Inflammatory macrophage treated with lipopolysaccharide for 4 hours (primary cell): ENCODE measurements around the gene MCF2L2.
"Not testable (repeated sequence)": the region's sequence is repeated elsewhere in the genome, so short reads cannot be mapped to it uniquely, and the experiment has no call there.

Experiments used
- DNase-seq: peaks from one replicate; pipeline ENCODE4 v3.0.0-alpha.2; 2020

Gene MCF2L2

DNA sequence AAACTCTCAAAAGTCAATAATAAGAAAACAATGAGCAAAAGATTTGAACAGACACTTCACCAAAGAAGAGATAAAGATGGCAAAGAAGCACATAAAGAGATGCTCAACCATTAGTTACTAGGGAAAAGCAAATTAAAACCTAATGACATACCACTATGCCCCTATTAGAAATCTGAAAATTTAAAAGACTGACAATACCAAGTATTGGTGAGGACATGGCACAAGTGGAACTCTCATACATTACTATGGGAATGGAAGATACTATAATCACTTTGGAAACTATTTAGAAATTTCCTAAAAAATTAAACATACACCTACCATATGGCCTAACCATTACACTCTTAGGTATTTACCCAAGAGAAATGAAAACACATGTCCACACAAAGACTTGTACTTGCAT lies 230.7 kb downstream of the MCF2L2 start:
- no peak for DNase-seq

DNA sequence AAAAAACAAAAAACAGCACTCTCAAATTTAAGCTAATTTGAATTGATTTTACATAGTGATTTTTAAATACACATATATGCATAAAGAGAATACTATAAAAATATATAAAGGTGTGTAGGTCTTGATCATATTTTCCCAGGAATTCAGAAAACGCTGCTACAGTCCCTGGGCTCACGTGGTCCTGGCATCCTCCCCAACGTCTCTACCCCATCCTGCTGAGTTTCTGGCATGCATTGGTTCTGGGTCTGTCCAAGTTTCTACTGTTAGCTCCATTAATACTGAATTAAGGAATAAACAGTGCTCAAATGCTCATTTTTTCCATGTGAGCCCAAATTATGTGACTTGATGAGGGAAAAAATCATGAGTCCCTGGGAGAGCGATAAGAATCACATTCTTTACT lies 233.2 kb downstream of the MCF2L2 start:
- DNase-seq, result no peak

DNA sequence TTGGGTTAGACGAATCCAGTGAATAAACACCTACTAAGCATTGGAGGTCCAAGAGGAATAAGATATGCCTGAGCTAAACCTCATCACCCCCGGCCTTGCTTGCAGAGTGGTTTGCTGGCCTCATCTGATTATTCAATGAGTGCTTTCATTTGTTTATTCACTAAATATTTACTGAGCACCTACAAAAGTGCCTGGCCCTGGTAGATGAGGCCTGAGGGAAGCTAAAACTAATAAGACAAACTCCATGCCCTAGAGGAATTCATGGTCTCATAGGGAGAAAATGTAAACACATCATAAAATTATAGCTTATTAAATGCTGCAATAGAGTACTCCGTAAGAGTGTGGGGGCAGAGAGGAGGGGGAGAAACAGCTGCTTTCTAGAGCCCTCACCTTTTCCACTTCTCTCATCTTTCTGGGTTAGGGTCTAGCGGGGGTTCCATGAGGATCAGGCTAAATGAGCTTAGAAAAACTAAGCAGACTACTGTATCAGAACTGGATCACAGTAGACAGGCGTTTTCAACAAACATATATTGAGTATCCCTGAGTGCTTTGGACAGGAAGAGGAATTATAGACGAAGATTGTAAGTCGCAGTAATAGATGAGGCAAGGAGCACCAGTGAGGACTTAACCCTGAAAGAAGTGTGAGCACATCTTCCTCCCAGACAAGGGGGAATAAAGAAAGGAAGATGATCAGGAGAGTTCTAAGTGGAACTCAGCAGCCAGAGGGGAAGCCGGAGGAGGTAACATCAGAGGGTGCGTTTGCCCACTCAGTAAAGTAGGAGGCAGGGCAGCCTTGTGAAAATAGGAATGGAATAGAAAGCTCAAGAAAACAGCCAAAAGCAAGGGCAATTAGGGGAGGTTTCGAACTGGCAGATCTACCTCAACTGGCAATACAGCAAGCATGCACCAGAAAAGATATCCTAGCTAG lies 234.4 kb downstream of the MCF2L2 start:
- peak; percentile 40 for DNase-seq

DNA sequence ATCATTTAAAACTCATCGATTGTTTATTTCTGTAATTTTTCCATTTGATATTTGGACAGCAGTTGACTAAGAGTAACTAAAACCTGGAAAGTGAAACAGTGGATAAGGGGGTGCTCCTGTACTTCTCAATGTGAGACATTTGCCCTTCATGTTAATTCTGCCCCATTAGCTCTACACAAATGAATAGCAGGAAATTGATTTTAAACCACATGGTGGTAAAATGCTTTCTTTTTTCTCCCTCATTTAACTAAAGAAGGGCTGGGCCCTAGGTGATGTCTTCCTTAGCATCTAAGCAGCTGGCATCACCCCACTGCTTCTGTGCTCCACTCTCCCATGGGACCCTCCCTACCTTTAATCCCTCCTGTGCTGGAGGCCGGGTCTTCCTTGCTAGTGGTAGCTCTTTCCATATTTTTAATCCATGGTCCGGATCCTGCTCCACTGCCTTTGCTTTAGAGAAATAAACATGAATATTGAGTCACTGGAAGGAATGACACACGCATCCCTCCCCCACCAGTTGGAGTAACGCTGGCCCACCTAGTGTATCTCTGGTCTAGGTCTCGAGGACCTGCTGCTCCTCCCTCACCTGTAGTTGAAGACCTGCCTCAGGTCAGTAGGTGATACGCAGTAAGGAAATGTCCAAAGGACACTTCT lies 235.6 kb downstream of the MCF2L2 start:
- no peak for DNase-seq

DNA sequence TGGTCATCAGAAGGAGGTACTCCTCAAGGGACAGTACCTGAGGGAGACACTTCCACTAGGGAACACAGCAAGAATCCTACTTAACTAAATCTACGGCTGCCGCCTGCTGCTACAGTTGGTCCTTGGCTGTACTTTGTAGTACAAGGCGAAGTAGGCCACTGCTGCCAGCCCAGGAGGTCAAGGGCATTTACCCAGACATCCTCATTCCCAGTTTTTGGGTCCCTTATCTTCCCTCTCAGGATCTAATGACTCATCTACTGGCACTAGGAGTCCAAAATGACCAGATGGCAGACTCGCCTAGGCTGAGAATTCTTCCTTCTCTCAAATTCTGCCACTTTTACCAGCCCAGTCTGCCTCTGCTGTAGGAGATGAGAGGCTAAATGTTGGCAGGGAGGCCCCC lies 238.8 kb downstream of the MCF2L2 start:
- no peak for DNase-seq

DNA sequence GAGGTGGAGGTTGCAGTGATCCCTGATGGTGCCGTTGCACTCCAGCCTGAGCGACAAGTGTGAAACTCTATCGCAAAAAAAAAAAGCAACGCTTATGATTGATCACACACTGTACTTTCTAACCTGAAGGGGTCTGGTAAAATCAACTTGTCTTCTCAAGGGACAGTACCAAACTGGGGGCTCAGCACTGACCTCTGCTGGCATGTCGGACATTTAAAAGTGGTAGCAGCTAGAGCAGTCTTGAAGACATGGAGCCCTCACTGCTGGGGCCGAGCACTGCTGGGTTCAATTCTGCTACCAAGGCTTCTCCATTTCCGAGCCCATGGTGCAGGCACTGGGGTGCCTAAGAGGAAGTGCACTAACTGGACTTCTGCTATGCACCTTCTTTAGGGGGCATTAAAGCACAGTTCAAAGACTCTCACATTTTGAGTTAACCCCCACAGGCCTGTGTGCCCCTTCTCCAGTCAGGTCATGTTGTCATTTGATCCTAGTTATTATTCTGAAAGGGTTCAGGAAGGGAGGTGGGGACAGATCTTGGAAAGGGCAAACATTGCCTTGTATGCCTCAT lies 239.4 kb downstream of the MCF2L2 start:
- DNase-seq, result peak; percentile 55

DNA sequence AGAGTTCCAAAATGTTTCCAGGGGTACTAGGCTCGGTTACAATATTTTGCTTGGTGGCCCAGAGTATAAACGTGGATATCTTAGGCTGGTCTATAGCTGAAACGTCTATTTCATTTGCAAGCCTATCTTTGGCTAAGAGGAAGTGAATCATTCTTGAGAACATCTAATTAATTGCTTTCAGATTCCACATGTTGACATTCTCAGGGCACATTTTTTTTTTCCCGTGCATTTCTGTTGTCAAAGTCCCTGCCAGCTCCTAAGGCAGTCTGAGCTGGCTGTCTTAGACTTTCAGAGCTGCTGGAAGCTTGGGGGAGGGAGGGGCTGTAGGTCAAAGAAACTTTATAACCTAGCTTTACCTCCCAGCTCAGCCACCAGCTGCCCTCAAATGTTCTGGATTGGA lies 242.7 kb downstream of the MCF2L2 start:
- peak; percentile 89 for DNase-seq

DNA sequence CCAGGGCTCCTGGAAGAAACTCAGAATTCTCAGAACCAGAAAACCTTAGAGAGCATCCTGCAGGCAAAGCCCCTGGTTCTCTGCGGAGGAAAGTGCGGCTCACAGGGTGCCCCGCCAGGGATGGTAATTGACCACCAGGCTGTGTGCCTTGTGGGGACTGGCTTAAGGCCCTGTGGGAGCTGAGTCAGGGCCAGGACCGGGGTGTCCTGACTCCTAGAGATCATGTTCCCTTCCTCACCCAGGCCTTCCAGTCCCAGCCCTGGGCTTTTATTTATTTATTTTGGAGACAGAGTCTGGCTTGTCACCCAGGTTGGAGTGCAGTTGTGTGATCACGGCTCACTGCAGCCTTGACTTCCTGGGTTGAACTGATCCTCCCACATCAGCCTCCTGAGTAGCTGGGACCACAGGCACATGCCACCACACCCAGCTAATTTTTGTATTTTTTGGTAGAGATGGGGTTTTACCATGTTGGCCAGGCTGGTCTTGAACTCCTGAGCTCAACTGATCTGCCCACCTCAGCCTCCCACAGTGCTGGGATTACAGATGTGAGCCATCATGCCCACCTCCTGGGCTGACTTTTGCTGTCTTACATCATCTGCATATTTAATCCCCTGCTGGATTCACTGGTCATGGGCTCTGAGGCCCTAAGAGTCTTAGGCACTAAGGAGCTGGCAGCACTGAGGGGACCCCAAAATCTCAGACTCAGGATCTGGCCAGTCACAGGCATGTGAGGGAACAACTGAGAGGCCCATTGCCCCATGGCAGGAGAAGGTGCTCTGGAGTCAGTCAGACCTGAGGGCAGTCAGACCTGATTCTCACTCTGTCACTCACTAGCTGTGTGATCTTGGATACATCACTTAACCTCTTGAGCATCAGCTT lies 245.4 kb downstream of the MCF2L2 start:
- no peak for DNase-seq

DNA sequence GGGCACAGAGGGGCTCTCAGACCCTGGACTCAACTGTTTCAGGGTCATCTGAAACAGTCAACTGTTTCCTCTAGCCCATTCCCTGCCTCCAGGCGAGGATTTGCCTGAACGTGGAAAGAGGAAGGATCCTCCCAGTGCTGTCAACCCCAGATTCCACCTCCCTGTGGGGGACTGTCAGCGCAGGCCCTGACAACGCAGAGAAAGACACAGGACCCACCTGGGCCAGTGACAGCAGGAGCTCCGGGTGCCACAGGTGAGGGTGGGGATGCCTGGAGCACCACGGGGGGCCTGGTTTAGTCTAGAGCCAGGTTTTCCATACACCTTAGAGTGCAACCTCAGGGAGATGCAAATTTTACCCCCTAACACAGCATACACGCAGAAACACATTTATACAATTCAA lies 246.3 kb downstream of the MCF2L2 start:
- no peak for DNase-seq

DNA sequence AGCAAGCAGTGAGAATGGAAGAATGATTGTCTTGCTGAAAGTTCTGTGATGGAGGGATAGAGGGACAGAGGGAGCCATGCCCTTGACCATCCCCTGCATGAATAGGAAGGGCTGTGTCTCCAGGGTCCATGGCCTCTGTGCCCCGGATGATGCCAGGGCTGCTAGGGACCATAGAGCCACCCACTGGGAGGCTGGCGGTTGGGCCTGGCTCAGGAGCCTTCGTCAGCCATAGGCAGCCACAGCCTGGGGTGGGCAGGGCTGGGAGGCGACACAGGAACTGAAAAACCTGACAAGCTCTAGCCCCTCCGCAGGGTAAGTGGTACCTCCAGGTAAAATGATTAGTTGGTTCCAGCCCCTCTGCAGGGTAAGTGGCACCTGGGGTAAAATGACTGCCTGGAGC lies 246.8 kb downstream of the MCF2L2 start:
- DNase-seq, result no peak

DNA sequence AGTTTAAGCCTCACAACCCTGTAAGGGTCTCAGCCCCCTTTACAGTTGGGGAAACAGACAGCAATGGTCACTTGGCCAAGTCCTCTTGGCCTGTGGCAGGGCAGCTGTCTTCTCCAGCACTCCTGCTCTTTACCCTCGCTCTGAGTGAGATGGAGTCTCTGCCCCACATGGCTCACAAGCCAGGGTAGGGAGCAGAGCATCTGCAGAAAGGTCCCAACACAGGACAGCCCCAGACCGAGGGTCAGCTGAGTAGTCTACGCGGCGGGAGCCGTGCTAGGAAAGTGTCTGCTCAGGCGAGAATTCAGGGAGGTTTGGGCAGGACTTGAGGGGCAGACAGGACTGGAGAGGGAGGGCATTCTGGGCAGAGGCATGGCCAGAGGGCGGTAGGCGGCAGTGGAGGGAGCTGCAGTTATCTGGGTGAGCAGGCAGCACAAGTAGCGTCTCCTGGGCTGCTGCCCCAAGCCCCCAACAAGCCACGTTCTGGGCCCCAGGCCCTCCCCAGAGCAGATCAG lies 247.6 kb downstream of the MCF2L2 start:
- DNase-seq, result no peak

DNA sequence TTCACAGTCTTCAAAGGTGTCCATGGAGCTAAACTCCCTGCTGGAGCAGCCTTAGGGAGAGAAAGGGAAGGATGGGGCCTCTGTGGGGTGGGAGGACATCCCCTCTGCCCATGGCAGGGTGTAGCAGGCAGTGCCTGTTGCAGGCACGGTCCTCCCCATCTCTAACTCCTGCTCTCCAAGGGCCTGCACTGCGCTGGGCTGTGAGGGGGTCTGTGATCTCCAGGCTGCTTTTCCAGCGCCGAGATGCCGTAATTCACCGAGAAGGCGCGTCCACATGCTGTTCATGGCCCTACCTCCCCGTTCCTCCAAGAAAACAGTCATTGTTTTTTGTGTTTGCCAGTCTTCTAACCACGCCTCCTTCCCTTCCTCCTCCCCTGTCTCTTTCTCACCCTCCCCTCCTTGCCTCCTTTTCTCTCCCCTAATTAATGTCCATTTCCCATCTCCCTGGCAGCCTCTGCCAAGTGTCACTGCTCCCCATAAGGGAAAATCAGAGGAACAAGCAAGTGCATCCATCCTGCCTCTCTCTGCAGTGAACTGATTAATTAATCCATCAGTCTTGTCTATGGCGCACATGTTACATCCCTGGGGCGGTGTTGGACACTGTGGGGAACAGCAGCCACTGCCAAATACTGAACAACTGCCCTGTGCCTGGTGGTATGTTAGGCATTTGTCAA lies 248.2 kb downstream of the MCF2L2 start:
- DNase-seq, result no peak

DNA sequence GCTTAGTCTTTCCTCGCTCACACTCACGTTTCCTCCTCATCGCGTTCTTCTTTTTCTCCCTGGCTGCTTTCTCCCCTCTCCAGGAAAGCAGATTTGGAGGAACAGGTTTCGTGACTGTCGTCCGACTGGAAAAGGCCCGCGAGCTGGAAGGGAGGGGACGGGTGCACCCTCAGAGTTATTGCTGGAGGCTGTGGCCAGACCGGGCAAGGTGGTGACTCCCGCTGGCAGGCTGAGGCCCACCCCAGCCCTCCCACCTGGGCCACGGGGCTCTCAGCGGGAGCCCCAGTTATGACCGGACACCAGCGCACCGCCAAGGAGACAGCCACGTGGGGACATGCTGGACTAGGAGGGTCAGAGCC lies 248.9 kb downstream of the MCF2L2 start:
- not testable (repeated sequence) for DNase-seq

DNA sequence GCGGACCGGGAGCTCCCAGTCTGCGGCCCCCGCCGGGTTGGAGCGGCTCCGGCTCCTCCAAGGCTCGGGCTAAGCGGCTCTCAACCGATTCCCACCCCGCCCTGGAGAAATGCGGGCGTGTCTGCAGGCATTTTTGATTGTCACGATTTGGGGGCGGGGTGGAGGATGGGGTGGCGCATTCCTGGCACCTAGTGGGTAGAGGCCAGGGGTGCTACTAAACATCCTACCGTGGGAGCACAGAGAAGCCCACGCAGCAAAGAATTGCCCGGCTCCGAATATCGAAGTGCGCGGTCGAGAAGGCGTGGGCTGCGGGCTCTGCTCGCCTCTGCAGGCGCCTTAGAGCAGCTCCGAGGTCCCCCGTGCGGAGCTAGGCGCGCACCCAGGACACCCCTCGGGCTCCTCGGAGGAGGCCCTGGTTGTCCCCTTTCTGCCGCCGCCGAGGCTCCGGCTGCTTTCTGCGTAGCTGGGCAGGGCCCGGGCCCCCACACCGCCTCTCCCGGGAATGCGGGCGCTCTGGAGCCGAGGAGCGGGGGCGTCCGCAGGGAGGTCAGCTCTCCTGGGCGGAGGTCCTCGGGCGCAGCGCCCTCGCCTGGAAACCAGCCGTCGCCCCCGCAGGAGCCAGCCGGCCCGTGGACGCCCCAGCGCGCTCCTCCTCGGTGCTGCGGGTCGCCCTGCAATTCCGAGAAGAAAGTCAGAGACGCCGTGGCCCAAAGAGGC lies 249.4 kb downstream of the MCF2L2 start:
- DNase-seq, result peak; percentile 48

DNA sequence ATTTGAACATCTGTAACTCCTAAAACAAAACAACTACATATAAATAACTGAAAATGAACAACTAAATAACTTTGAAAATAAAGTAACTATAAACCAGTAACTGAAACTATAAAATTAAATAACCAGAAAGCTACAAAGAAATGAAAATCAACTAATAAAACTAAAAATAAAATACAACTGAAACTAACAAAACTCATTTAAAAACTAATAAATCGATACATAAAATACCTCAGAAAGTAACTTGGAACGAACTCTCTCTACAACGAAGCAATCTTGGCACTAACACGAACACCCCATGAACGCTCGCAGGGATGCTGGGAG lies 249.9 kb downstream of the MCF2L2 start:
- DNase-seq, result no peak

DNA sequence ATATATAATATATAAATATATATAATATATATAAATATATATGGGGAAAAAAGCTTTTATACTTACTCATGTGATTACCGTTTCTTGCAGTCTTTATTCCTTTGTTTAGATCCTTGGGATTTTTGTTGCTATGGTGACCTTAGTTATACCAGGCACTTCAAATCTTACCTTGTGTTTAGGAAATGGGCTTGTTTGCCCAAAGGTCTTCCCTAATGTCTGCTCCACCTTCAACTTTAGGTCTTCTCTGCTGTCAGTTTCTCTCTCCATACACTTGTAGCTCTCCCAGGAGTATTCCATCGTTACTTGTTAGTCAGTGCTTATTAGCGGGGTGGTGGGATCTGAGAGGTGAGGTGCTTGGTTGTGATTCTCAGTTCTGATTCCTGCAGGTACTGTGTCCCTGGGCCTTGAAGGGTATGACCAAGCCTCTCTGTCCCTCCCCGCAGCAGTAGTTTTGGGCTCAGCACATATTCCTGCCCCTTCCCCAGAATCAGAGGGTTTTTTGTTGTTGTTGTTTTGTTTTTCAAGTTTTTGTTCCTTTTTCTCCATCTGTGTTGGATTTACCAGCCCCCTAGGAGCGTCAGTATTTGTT lies 256.3 kb downstream of the MCF2L2 start:
- no peak for DNase-seq

DNA sequence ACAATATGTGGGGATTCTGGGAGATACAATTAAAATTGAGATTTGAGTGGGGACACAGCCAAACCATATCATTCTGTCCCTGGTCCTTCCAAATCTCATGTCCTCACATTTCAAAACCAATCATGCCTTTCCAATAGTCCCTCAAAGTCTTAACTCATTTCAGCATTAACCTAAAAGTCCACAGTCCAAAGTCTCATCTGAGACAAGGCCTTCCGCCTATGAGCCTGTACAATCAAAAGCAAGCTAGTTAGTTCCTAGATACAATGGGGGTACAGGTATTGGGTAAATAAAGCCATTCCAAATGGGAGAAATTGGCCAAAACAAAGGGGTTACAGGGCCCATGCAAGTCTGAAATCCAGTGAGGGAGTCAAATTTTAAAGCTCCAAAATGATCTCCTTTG lies 260.4 kb downstream of the MCF2L2 start:
- not testable (repeated sequence) for DNase-seq

DNA sequence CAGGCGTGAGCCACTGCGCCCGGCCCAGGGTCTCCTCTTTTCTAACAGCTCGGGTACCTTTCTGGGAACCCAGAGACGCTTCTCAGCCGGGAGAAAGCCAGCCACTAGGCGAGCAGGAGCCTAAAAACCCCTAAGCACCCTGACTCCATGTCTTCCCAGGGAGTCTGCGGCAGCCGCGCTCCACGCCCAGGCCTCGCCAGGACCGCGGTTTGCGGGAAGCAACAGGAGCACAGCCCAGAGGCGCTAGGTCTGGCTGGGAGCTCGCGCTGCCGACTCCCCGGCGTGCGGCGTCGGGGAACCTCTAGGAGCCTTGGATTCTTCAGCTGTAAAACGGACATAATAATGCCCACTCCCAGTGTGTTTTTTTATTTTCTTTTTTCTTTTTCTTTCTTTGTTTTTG lies 264.9 kb downstream of the MCF2L2 start:
- no peak for DNase-seq

DNA sequence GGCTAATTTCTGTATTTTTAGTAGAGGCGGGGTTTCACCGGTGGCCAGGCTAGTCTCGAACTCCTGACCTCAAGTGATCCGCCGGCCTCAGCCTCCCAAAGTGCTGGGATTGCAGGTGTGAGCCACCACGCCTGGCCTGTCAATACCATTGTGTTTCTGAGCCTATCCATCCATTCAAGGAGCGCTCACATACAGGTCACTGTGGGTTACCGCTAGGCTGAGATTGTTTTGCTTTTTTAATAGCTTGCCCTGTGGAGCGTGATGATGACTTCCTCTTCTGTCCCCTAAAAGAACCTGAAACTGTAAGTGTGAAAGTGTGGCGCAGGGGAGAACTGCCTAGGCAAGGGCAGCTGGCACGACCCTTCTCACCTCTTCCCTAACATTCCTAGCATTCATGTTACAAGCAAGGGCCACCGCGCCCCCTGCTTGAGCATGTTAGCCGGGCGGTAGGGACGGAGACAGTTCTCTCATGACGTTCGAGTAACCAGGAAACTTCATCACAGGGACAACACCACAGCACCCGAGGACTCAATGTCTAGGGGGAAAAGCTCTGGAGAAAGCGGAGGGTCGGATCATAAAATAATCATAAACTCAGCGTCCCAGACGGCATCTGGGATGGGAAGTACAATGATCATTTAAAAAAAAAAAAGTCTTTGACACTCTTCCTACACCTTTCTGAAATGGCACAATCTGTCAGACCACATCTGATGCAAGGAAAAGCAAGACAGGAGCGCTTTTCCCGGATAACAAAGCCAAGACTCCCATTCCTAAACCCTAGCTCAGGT lies 266.7 kb downstream of the MCF2L2 start:
- peak; percentile 64 for DNase-seq

DNA sequence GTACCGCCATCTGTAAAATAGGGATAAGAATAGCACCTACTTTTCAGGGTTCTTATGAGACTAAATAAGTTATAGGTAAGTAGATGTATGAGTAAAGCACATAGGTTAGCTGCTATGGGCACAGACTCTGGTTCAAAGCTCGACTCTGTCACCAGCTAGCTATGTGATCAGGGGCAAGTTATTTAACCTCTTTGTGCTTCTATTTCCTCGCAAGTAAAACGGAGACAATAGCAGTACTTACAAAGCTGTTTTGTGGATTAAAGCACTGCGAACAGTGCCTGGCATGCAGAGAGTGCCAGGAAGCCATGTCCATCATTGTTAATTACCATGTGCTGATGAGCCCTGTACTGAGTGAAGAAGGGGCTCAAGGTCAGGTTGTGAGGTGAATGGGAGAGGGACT lies 267.8 kb downstream of the MCF2L2 start:
- DNase-seq, result no peak

DNA sequence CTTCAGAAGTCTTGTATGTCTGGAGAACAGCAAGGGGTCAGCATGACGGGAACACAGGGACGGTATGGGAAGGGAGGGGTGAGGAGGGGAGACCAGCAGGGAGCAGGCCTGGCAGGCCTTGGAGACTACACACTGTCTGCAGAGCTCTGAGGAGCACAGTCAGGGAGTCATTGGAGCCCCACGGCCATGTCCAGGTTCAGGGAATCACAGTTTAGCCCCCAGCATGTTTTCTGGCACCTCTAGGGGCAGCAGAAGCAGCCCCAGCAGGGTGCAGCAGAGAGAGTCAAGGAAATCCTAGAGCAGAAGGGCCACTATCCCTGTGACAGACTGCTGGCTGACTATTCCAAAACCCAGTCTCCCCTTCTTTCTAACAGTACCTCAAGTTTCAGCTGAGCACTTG lies 269.1 kb downstream of the MCF2L2 start:
- DNase-seq, result peak; percentile 48
